LNCaP clone FGC (cell line): ENCODE results near the gene DNAJC5G.

Experiments used
- DNase-seq: peaks from one replicate; pipeline ENCODE4 v3.0.0-alpha.2; 2011; ENCODE audit warnings: low read depth
- H3K4me3 ChIP-seq: 2 replicates; pipeline ENCODE4 v1.5.1; 2011; ENCODE audit warnings: mild to moderate bottlenecking, low read depth, low read length, control low read depth
- CTCF ChIP-seq: IDR thresholded peaks from 2 replicates; pipeline ENCODE4 v1.5.1; 2012; ENCODE audit warnings: mild to moderate bottlenecking; ENCODE audit not compliant: control insufficient read depth, insufficient read depth; ENCODE audit errors: extremely low read depth

The DNAJC5G gene, protein sequence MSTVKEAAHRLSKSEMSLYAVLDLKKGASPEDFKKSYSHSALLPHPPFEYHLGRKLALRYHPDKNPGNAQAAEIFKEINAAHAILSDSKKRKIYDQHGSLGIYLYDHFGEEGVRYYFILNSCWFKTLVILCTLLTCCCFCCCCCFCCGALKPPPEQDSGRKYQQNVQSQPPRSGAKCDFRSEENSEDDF

DNA sequence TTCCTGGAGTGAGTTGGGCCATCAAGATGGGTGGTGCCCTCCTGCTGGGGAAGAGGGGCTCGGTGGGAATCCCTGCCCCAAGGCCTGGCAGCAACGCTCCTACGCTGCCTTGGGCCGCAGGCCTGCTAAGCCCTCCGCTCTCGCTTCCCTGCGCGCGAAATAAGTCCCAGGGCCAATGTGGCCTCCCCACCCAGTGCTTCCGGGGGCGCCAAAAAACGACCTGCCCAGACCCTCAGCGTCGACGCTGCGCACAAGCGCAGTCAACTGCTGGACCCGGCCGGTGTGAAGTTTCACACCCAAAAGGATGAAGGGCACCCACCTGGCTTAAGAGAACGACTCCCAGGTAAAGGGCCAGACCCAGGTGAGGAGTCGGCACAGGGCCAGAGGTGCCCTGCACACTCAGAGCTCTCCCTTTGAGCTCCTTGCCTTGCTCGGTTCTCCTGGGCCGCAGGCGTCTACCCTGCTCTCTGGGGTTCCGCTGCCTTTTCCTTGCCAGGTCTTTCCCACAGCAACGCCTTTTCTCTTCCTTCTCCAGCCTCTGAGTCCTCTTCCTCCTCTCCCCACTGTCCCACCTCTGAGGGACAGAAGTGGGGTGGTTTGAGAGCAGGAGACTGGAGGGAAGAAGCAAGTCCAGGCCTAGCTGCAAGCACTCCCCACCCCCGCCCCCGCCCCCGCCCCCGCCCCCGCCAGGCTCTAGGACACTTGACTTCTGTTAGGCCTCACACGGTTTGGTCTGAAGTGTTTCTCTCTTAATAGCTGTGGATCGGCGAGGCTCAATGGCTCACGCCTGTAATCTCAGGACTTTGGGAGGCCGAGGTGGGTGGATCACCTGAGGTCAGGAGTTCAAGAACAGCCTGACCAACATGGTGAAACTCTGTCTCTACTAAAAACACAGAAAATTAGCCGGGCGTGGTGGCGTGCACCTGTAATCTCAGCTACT lies at the start of gene DNAJC5G:
TSS of gene DNAJC5G (plus strand) at position 223 of the 940 bp plus-strand sequence. CDS start 1,296 bp downstream, outside the sequence.
- DNase-seq = no peak
- no peak within 1 kb of the TSS for H3K4me3 ChIP-seq
- no peak for TF ChIP-seq CTCF

DNA sequence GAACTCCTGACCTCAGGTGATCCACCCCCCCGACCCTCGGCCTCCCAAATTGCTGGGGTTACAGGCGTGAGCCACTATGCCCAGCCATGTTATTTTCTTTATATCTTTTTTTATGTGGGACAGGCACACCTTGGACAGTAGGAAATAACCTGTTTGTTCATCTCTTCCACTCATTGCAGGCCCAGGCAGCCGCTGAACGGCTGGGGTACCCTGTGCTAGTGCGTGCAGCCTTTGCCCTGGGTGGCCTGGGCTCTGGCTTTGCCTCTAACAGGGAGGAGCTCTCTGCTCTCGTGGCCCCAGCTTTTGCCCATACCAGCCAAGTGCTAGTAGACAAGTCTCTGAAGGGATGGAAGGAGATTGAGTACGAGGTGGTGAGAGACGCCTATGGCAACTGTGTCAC lies 49.7 kb upstream of the DNAJC5G start:
- no peak for TF ChIP-seq CTCF
- DNase-seq = no peak
- no peak overlapping the region for H3K4me3 ChIP-seq

DNA sequence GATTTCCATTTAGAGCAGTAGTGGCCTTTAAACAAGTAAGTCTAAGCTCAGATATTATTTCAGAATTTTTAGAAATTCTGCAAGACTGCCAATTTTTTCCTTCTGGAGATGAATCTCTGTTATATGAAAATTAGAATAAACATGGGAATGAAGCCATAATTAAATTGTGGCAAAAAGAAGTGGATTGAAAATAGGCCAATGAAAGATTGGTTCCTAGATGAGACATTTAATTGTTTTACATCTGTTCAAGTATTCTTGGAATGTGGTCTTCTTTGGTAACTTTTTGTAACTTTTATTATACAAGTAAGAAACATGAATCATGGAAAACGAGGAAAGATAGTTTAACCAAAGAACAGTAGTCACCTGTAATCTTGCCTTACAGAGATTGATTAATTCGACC lies 47.7 kb upstream of the DNAJC5G start:
- TF ChIP-seq CTCF = no peak
- DNase-seq = no peak
- H3K4me3 ChIP-seq = no peak overlapping the region

- DNase-seq = no peak
- TF ChIP-seq CTCF = no peak
- no peak overlapping the region for H3K4me3 ChIP-seq
Measured at GRCh38 chr2:27231921-27232320, 43.3 kb upstream of the DNAJC5G start.

DNA sequence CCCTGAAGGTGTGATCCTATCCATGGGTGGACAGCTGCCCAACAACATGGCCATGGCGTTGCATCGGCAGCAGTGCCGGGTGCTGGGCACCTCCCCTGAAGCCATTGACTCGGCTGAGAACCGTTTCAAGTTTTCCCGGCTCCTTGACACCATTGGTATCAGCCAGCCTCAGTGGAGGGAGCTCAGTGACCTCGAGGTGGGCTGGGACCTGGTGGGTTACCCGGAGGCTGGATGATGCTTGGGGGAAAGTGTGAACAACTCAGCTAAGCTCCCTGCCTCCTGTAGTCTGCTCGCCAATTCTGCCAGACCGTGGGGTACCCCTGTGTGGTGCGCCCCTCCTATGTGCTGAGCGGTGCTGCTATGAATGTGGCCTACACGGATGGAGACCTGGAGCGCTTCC lies 41.9 kb upstream of the DNAJC5G start:
- TF ChIP-seq CTCF = no peak
- no peak for DNase-seq

DNA sequence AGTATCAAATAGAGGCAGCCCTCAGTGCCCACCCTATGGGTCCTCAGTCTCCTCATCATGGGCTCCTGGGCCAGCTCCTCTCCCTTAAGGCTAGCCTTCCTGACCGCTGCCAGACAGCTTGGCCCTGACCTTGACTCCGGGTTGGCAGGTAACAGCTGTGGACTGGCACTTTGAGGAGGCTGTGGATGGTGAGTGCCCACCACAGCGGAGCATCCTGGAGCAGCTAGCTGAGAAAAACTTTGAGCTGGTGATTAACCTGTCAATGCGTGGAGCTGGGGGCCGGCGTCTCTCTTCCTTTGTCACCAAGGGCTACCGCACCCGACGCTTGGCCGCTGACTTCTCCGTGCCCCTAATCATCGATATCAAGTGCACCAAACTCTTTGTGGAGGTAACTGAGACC lies 39.1 kb upstream of the DNAJC5G start:
- TF ChIP-seq CTCF = no peak
- DNase-seq = no peak
- no peak overlapping the region for H3K4me3 ChIP-seq

More for the DNA sequence above, 41.9 kb upstream of the DNAJC5G start:
- H3K4me3 ChIP-seq = no peak overlapping the region
